Adipocyte (in vitro differentiated cells): ENCODE measurements around the gene PFN1.
"Not testable (repeated sequence)": the region's sequence is repeated elsewhere in the genome, so short reads cannot be mapped to it uniquely, and the experiment has no call there.

Source experiments
- DNase-seq: peaks from one replicate; pipeline ENCODE4 v3.0.0-alpha.2; 2015; ENCODE audit warnings: low read depth
- H3K27me3 ChIP-seq: replicated peaks from 2 replicates; pipeline ENCODE4 v1.7.0; 2013; ENCODE audit warnings: mild to moderate bottlenecking, low read length, moderate library complexity; ENCODE audit not compliant: control insufficient read depth, insufficient read depth
- H3K36me3 ChIP-seq: 2 replicates; pipeline ENCODE4 v1.7.0; 2013; ENCODE audit warnings: low read length, mild to moderate bottlenecking, moderate library complexity; ENCODE audit not compliant: control insufficient read depth, insufficient read depth, severe bottlenecking
- H3K4me1 ChIP-seq: 2 replicates; pipeline ENCODE4 v1.7.0; 2013; ENCODE audit warnings: mild to moderate bottlenecking, low read length, moderate library complexity; ENCODE audit not compliant: control insufficient read depth, insufficient read depth
- H3K4me3 ChIP-seq: 2 replicates; pipeline ENCODE4 v1.7.0; 2013; ENCODE audit warnings: mild to moderate bottlenecking, low read length, moderate library complexity
- H3K9ac ChIP-seq: 2 replicates; pipeline ENCODE4 v1.7.0; 2013; ENCODE audit warnings: mild to moderate bottlenecking, low read length, moderate library complexity
- H3K9me3 ChIP-seq: 2 replicates; pipeline ENCODE4 v1.7.0; 2013; ENCODE audit warnings: mild to moderate bottlenecking, low read length, moderate library complexity; ENCODE audit not compliant: control insufficient read depth

PFN1 gene

GRCh38 chr17:4933646-4934045, 14.7 kb downstream of the PFN1 start:
- H3K9me3 ChIP-seq, result no peaks in the 10 kb centered on the region
- peak overlapping the region; percentile 57 for H3K9ac ChIP-seq
- peaks cover 28% of the 10 kb centered on the region for H3K36me3 ChIP-seq
- H3K4me3 ChIP-seq, result no peak overlapping the region
- no peak for DNase-seq
- no peaks in the 10 kb centered on the region for H3K27me3 ChIP-seq
- H3K4me1 ChIP-seq, result peaks cover 16% of the 10 kb centered on the region

- H3K9me3 ChIP-seq, result no peaks in the 10 kb centered on the region
- no peak for DNase-seq
- H3K4me3 ChIP-seq, result no peak overlapping the region
- H3K36me3 ChIP-seq, result peaks cover 21% of the 10 kb centered on the region
- peaks cover 8% of the 10 kb centered on the region for H3K4me1 ChIP-seq
- no peak overlapping the region for H3K9ac ChIP-seq
- H3K27me3 ChIP-seq, result no peaks in the 10 kb centered on the region
These were observed 15.6 kb downstream of the PFN1 start for GRCh38 chr17:4932756-4933155.

- no peak for DNase-seq
- H3K9ac ChIP-seq, result no peak within 1 kb of the TSS
- H3K36me3 ChIP-seq, result peaks cover 13% of the 10 kb centered on the region
- H3K4me3 ChIP-seq, result no peak within 1 kb of the TSS
- no peaks in the 10 kb centered on the region for H3K9me3 ChIP-seq
- peaks cover 8% of the 10 kb centered on the region for H3K4me1 ChIP-seq
- no peaks in the 10 kb centered on the region for H3K27me3 ChIP-seq
These were observed 16.4 kb downstream of the PFN1 start, which contains the start of gene GP1BA for GRCh38 chr17:4931963-4932362. GP1BA (plus strand) TSS chr17:4932277; CDS start chr17:4932605, 328 bp downstream.

- DNase-seq, result no peak
- no peak overlapping the region for H3K9ac ChIP-seq
- peaks cover under 1% of the 10 kb centered on the region for H3K4me1 ChIP-seq
- H3K4me3 ChIP-seq, result no peak overlapping the region
- H3K27me3 ChIP-seq, result no peaks in the 10 kb centered on the region
- H3K9me3 ChIP-seq, result no peaks in the 10 kb centered on the region
- no peaks in the 10 kb centered on the region for H3K36me3 ChIP-seq
These were observed 19.4 kb downstream of the PFN1 start for GRCh38 chr17:4928881-4929280.

- H3K4me3 ChIP-seq, result not testable (repeated sequence)
These were observed 21.6 kb downstream of the PFN1 start for GRCh38 chr17:4926577-4927335.

GRCh38 chr17:4921320-4921719, 27.0 kb downstream of the PFN1 start:
- no peak overlapping the region for H3K9ac ChIP-seq
- H3K36me3 ChIP-seq, result no peaks in the 10 kb centered on the region
- H3K4me1 ChIP-seq, result peaks cover 20% of the 10 kb centered on the region
- DNase-seq, result no peak
- no peaks in the 10 kb centered on the region for H3K9me3 ChIP-seq
- H3K4me3 ChIP-seq, result no peak overlapping the region
- no peaks in the 10 kb centered on the region for H3K27me3 ChIP-seq

More at GRCh38 chr17:4926577-4927335, 21.6 kb downstream of the PFN1 start:
- DNase-seq, H3K27me3 ChIP-seq, H3K9ac ChIP-seq, H3K4me1 ChIP-seq, H3K36me3 ChIP-seq, H3K9me3 ChIP-seq: not testable (repeated sequence)

- Histone ChIP-seq H3K4me1 (peaks cover 20% of the 10 kb centered on the region), H3K27me3 (no peaks in the 10 kb centered on the region)
- peak; percentile 62 for DNase-seq
These were observed 27.8 kb downstream of the PFN1 start for GRCh38 chr17:4920351-4921048.

GRCh38 chr17:4919511-4920047, 28.8 kb downstream of the PFN1 start:
- H3K4me1 ChIP-seq, result peaks cover 20% of the 10 kb centered on the region
- no peak for DNase-seq

More at GRCh38 chr17:4920351-4921048, 27.8 kb downstream of the PFN1 start:
- peak overlapping the region; percentile 62 for H3K4me3 ChIP-seq
- H3K9ac ChIP-seq, result peak overlapping the region; percentile 30
- H3K36me3 ChIP-seq, result no peaks in the 10 kb centered on the region
- no peaks in the 10 kb centered on the region for H3K9me3 ChIP-seq

GRCh38 chr17:4914551-4914950, 33.8 kb downstream of the PFN1 start:
- H3K9ac ChIP-seq, H3K27me3 ChIP-seq, H3K4me3 ChIP-seq, H3K36me3 ChIP-seq, H3K4me1 ChIP-seq, H3K9me3 ChIP-seq, DNase-seq: not testable (repeated sequence)

More at GRCh38 chr17:4919511-4920047, 28.8 kb downstream of the PFN1 start:
- Histone ChIP-seq H3K4me3 (peak overlapping the region; percentile 35), H3K36me3 (no peaks in the 10 kb centered on the region), H3K9me3 (no peaks in the 10 kb centered on the region), H3K9ac (peak overlapping the region; percentile 59), H3K27me3 (no peaks in the 10 kb centered on the region)

- no peak overlapping the region for H3K9ac ChIP-seq
- peaks cover 8% of the 10 kb centered on the region for H3K4me1 ChIP-seq
- H3K36me3 ChIP-seq, result no peaks in the 10 kb centered on the region
- no peaks in the 10 kb centered on the region for H3K27me3 ChIP-seq
- no peaks in the 10 kb centered on the region for H3K9me3 ChIP-seq
- no peak overlapping the region for H3K4me3 ChIP-seq
- peak; percentile 27 for DNase-seq
These were observed 34.3 kb downstream of the PFN1 start for GRCh38 chr17:4913994-4914393.

GRCh38 chr17:4908711-4909496, 39.4 kb downstream of the PFN1 start:
- H3K36me3 ChIP-seq, result no peaks in the 10 kb centered on the region
- peak overlapping the region; percentile 70 for H3K9ac ChIP-seq
- no peak overlapping the region for H3K4me3 ChIP-seq
- no peaks in the 10 kb centered on the region for H3K9me3 ChIP-seq
- H3K27me3 ChIP-seq, result peaks cover 10% of the 10 kb centered on the region
- H3K4me1 ChIP-seq, result peaks cover 14% of the 10 kb centered on the region
- DNase-seq, result peak; percentile 89
